Measurements from ENCODE around the gene ATOH8. TPM values are rescaled to one million over a fixed set of nuclear protein-coding genes. Genes with fewer than 3 reads are reported as not detected.

The ATOH8 gene
- total RNA-seq (2021; fragmentation: NEBNext Ultra II Directional; extraction: Animal tissue kit (Norgen Biotek cat#: 25700)) = 10 to 100 TPM; 34.4 to 53.0 (median 45.5) TPM
- long read RNA-seq, transcript ATOH8-201 (3 exons, 2,438 nt) = major isoform, 11 of 14 reads
- long read RNA-seq, partial matches to known transcripts = 0 of 14 reads
- long read RNA-seq, other reads (novel, unspliced or antisense) = 3 of 14 reads

- peak within 1 kb of the TSS; percentile 99 for H3K4me3 Mint-ChIP-seq
- peaks cover 7% of the 10 kb centered on the region; the same call in 1 of the 2 replicates for H3K27me3 Mint-ChIP-seq (ENCODE audit: insufficient read depth)
- no peak for TF ChIP-seq CTCF (IDR thresholded peaks at IDR 0.05)
- peaks cover 51% of the 10 kb centered on the region for H3K4me1 Mint-ChIP-seq (ENCODE audit: low read depth)
- peak; percentile 59 for DNase-seq
- H3K27ac Mint-ChIP-seq = peak within 1 kb of the TSS; percentile 72
- no peaks in the 10 kb centered on the region for H3K9me3 Mint-ChIP-seq
- H3K36me3 Mint-ChIP-seq (ENCODE audit: low read depth) = peaks cover 30% of the 10 kb centered on the region
Observed at GRCh38 chr2:85753525-85754312, at the start of gene ATOH8. Gene ATOH8 (plus strand): TSS chr2:85753991. CDS start chr2:85754190, 199 bp downstream.

- no peak overlapping the region for H3K4me3 Mint-ChIP-seq
- no peaks in the 10 kb centered on the region for H3K36me3 Mint-ChIP-seq (ENCODE audit: low read depth)
- no peak for DNase-seq
- TF ChIP-seq CTCF (IDR thresholded peaks at IDR 0.05) = no peak
- H3K27me3 Mint-ChIP-seq (ENCODE audit: insufficient read depth) = peaks cover 5% of the 10 kb centered on the region; the same call in 1 of the 2 replicates
- H3K4me1 Mint-ChIP-seq (ENCODE audit: low read depth) = peaks cover 62% of the 10 kb centered on the region
- H3K9me3 Mint-ChIP-seq = no peaks in the 10 kb centered on the region
- no peak overlapping the region for H3K27ac Mint-ChIP-seq
Observed at GRCh38 chr2:85704038-85704437, 49.8 kb upstream of the ATOH8 start.

- DNase-seq = no peak
- no peak overlapping the region for H3K4me3 Mint-ChIP-seq
- no peak for TF ChIP-seq CTCF (IDR thresholded peaks at IDR 0.05)
- H3K9me3 Mint-ChIP-seq = no peaks in the 10 kb centered on the region
- no peaks in the 10 kb centered on the region for H3K36me3 Mint-ChIP-seq (ENCODE audit: low read depth)
- H3K27me3 Mint-ChIP-seq (ENCODE audit: insufficient read depth) = peaks cover 5% of the 10 kb centered on the region; the same call in 1 of the 2 replicates
- H3K27ac Mint-ChIP-seq = peak overlapping the region; percentile 12
- peaks cover 70% of the 10 kb centered on the region for H3K4me1 Mint-ChIP-seq (ENCODE audit: low read depth)
Observed at GRCh38 chr2:85704800-85705679, 48.8 kb upstream of the ATOH8 start.

GRCh38 chr2:85705680-85706039, 48.1 kb upstream of the ATOH8 start:
- no peak for TF ChIP-seq CTCF (IDR thresholded peaks at IDR 0.05)
- Mint-ChIP-seq H3K4me1 (ENCODE audit: low read depth) (peaks cover 69% of the 10 kb centered on the region), H3K27me3 (ENCODE audit: insufficient read depth) (peaks cover 5% of the 10 kb centered on the region), H3K4me3 (no peak overlapping the region), H3K36me3 (ENCODE audit: low read depth) (no peaks in the 10 kb centered on the region), H3K27ac (peak overlapping the region; percentile 12), H3K9me3 (no peaks in the 10 kb centered on the region)
- peak; percentile 65 for DNase-seq

- DNase-seq = no peak
- peaks cover 65% of the 10 kb centered on the region for H3K4me1 Mint-ChIP-seq (ENCODE audit: low read depth)
- H3K4me3 Mint-ChIP-seq = no peak overlapping the region
- no peaks in the 10 kb centered on the region for H3K9me3 Mint-ChIP-seq
- H3K36me3 Mint-ChIP-seq (ENCODE audit: low read depth) = no peaks in the 10 kb centered on the region
- no peak overlapping the region for H3K27ac Mint-ChIP-seq
- no peak for TF ChIP-seq CTCF (IDR thresholded peaks at IDR 0.05)
- H3K27me3 Mint-ChIP-seq (ENCODE audit: insufficient read depth) = peaks cover 5% of the 10 kb centered on the region
Observed at GRCh38 chr2:85706063-85706462, 47.7 kb upstream of the ATOH8 start.
